DOHH2 (cell line): ENCODE results near the gene SAMD10.
"Not testable (repeated sequence)": the region's sequence is repeated elsewhere in the genome, so short reads cannot be mapped to it uniquely, and the experiment has no call there.

Experiments
- EZH2phosphoT487 ChIP-seq: fragments of 200-600 bp; sonication (generic); IDR thresholded peaks from 2 replicates; pipeline ENCODE4 v1.6.1; 2017; ENCODE audit warnings: borderline replicate concordance, mild to moderate bottlenecking, antibody characterized with exemption, low read length, moderate library complexity, mixed read lengths
- TF ChIP-seq, protein P1 (sequence below): fragments of 200-600 bp; sonication (generic); IDR thresholded peaks from one replicate; pipeline ENCODE4 v1.5.1; 2014; ENCODE audit warnings: antibody characterized with exemption, mild to moderate bottlenecking, low read depth, low read length; ENCODE audit not compliant: poor library complexity, severe bottlenecking

DNA sequence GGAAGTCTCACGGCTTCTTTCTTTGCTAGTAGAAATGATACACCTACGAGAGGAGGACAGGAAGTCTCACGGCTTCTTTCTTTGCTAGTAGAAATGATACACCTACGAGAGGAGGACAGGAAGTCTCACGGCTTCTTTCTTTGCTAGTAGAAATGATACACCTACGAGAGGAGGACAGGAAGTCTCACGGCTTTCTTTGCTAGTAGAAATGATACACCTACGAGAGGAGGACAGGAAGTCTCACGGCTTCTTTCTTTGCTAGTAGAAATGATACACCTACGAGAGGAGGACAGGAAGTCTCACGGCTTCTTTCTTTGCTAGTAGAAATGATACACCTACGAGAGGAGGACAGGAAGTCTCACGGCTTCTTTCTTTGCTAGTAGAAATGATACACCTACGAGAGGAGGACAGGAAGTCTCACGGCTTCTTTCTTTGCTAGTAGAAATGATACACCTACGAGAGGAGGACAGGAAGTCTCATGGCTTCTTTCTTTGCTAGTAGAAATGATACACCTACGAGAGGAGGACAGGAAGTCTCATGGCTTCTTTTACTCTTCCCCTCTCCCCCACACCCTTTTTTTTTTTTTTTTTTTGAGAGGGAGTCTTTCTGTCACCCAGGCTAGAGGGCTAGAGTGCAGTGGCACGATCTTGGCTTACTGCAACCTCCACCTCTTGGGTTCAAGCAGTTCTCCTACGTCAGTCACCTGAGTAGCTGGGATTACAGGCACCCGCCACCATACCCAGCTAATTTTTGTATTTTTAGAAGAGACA lies 33.1 kb upstream of the SAMD10 start:
- TF ChIP-seq, protein P1, sequence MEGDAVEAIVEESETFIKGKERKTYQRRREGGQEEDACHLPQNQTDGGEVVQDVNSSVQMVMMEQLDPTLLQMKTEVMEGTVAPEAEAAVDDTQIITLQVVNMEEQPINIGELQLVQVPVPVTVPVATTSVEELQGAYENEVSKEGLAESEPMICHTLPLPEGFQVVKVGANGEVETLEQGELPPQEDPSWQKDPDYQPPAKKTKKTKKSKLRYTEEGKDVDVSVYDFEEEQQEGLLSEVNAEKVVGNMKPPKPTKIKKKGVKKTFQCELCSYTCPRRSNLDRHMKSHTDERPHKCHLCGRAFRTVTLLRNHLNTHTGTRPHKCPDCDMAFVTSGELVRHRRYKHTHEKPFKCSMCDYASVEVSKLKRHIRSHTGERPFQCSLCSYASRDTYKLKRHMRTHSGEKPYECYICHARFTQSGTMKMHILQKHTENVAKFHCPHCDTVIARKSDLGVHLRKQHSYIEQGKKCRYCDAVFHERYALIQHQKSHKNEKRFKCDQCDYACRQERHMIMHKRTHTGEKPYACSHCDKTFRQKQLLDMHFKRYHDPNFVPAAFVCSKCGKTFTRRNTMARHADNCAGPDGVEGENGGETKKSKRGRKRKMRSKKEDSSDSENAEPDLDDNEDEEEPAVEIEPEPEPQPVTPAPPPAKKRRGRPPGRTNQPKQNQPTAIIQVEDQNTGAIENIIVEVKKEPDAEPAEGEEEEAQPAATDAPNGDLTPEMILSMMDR, result not testable (repeated sequence)
- TF ChIP-seq EZH2phosphoT487, result not testable (repeated sequence)
